CD4-positive, alpha-beta T cell treated with Interleukin-17A for 1 hour (primary cell): ENCODE data around the gene BASP1.
"Not testable (repeated sequence)": the region's sequence is repeated elsewhere in the genome, so short reads cannot be mapped to it uniquely, and the experiment has no call there.

ENCODE experiments used
- DNase-seq: peaks from one replicate; pipeline ENCODE4 v3.0.0-alpha.2; 2020

Gene BASP1

GRCh38 chr5:17257705-17258273 is 40.4 kb downstream of the BASP1 start:
- no peak for DNase-seq

DNA sequence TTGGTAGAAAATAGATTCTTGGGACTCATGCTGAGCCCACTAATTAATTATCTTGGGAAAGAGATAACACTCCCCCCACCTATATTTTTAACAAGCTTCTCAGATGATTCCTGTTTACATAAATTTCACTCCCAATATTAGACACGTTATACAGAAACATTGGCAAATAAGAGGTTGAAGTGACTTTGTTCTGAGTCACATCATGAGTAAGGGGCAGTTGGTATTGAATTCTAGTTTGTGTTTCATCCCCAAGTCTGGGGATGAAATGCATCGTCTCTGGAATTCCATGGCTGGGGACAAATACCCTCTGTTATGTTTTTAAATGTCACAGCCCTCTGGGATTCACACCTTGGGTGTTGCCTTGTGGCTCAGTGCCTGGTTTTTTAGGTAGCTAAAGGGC is 41.0 kb downstream of the BASP1 start:
- DNase-seq, result no peak

GRCh38 chr5:17259012-17259411 is 41.6 kb downstream of the BASP1 start:
- not testable (repeated sequence) for DNase-seq

- DNase-seq, result no peak
Observed at GRCh38 chr5:17259630-17260257, 42.3 kb downstream of the BASP1 start.

GRCh38 chr5:17260549-17260948 is 43.1 kb downstream of the BASP1 start:
- no peak for DNase-seq

DNA sequence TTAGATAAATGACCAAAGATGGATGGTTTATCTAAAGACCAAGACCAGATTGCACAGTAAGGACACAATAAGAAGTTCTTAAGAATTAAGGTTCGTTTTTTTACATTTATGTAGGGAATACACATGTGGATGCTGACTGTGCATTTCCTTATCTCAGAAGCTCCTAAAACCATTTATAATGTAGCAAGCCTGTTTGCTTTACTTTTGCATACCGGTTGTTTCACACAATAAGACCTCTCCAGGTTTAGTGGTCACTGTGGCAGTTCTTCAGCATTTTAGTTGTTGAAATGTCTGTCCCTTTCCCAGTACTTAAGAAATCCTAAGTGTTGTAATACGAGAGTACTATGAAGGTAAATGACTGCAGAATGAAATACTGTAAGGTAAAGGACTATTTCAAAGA is 43.6 kb downstream of the BASP1 start:
- DNase-seq, result no peak

GRCh38 chr5:17265041-17265440 is 47.6 kb downstream of the BASP1 start:
- no peak for DNase-seq

- no peak for DNase-seq
Observed at GRCh38 chr5:17267106-17267505, 49.7 kb downstream of the BASP1 start.

GRCh38 chr5:17269201-17269600 is 51.8 kb downstream of the BASP1 start:
- no peak for DNase-seq

DNA sequence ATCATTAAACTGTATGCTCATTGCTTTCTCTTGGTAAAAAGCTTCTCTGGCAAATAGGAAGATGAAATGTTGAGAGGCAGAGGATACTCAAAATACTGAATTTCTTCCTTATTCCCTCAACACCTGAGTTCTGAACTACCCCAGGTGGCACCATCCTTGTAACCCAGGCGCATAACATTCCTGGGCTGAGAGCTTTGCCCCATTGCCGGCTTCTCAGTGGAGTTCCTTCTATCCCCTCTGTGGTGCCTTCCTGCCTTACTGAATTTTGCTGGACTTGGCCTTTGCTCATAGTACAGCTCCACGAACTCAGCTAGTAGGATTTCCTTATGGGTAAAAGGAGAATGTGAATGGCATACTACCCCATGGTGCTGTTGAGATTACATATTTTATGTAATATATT is 54.7 kb downstream of the BASP1 start:
- no peak for DNase-seq

GRCh38 chr5:17275289-17276158 is 58.1 kb downstream of the BASP1 start:
- DNase-seq, result no peak

DNA sequence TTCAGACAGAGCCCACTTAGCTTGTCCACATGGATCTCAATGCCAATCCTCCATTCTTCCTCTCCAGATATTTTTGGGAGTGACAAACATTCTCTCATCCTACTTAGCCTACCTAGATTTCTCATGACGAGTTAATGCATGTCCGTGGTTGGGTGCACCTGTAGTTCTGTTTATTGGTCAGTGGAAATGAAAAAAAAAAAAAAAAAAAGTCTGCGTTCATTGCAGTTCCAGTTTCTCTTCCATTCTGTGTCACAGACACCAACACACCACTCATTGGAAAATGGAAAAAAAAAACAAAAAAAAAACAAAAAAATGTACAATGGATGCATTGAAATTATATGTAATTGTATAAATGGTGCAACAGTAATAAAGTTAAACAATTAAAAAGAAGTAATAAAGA is 59.0 kb downstream of the BASP1 start:
- DNase-seq, result no peak

DNA sequence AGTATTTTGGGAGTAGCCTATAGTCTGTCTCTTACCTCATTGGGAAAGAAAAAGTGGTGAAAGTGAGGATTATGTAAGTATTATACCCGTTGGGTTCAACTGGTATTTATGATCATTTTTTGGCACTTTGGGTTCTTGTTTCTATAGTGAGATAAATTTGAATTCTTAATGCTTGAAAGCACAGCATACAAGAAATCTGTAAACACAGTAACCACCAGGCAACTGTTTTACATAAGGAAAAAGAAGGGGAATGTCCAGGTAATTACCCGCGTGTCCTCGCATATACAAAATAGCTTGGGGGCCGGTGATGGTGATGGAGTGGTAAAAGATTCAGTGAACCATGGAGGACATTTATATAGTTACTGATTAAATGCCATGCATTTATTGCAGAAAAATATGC is 60.5 kb downstream of the BASP1 start:
- DNase-seq, result no peak

DNA sequence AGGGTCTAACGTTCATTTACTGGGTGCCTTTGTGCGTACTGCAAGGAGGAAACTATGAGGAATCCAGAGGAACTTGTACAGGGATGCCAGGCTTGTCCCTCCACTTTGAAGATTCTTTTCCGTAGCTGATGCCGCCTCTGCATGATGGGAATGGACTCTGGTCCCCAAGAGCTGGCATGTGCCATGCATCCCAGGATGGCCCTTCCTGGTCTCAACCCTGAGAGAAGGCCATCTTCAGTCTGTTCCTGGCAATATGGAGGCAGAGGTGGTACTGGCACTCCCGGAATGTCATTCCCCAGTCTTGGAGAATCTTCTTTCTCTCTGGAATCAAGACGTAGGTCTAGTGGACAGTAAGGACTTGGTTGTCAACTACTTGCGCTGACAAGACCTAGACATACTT is 61.5 kb downstream of the BASP1 start:
- DNase-seq, result no peak

DNA sequence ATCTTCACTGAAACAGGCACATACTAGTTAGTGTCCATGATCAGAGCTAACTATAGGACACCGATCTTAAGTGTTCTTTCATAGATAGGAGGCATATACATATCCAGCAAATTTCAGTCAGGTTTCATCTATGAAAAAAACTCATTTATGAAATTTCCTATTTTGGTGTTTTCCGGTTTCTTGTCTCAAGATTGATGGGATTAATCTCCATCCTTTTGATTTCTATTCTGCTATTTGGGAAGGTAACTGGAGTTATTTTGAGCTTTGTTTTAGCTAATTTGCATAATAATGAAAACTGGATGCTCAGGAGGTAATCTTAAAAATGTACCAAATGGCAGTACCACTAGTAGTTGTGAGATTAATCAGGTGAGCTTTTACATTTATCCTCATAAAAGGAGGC is 62.1 kb downstream of the BASP1 start:
- DNase-seq, result no peak

DNA sequence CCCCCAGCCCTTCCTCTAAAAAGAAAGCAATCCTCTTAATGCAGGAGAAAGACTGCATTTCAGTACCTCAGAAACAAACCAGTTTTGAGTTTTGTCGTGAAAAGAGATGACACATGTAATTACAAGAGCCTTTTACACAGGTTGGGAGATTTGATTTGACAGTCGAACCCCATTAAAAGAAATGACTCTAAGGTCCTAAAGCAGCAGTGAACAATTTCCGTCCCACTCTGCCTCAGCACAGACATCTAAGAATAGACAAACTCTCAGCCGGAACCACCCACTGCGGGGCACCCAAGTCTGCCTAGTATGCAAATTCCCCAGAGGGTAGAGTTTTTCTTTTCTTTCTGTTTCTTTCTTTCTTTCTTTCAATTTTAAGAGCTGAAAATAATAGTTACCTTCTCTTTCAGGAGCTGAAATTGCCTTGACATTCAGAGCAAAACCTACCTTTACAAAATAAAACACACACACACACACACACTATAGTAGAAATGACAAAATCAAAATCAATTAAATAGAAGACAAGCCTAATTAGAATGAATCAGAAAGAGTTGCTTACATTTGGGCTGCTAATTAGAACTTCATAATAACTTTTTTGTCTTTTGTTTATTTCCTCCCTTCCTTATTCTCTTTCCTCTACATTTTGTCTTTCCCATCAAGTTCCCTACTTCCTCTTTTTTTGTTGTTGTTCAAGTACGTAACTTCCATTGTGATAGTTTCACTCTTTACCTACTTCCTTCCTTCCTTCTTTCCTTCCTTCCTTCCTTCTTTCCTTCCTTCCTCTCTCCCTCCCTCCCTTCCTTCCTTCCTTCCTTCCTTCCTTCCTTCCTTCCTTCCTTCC is 65.1 kb downstream of the BASP1 start:
- DNase-seq, result no peak

DNA sequence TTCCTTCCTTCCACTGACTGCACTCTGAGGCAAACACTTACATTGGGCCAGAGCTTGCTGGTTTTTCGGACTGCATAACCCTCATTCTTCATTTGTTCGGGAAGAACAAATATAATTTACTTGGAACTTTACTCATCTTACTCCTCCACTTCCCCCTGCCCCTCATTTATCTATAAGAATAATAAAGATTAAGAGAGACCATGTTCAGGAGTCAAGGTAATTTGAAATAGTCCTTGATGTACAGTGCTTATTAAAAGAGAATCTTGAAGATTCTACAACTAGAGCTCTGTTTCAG is 65.6 kb downstream of the BASP1 start:
- no peak for DNase-seq

GRCh38 chr5:17287501-17288155 is 70.2 kb downstream of the BASP1 start:
- DNase-seq, result no peak

GRCh38 chr5:17288570-17288969 is 71.1 kb downstream of the BASP1 start:
- no peak for DNase-seq

DNA sequence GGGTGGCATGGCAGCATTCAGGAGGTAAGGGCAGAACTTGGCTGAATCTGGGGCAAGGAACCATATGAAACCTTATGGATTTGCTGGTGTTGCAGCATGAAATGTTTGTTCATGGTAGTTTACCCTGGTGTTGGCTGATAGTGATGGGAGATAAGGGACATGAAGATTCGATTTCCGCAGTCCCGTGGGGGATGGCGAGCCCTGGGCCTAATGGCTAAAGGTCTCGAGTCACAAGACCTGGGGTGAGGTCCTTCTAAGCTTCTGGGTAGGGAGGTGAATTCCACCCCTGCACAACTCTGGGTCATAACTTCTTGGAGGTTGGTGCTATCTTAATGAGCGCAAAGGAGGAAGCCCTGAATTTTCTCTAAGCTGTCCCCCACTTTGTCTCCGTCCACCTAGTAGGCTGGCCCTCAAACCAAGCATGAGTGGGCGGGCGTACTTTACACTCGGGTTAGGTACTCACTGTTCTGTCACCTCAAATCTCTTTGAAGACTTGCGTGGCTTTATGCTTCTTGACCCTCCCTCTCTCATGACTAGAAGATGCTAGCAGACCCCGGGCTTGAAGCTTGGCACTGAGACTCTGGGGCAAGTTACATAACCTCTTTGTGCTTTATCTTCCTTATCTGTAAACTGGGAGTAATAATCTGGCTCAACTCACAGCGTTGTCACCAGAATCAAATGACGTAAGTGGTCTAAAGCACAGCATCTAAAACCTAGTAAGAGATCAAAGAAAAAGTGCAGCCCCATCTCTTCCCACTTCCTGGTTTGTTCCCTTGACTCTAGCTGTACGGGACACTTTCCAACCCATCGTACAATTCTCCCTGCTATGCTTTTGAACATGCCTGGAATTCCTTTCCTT is 72.5 kb downstream of the BASP1 start:
- DNase-seq, result no peak

- DNase-seq, result no peak
Observed at GRCh38 chr5:17290540-17290974, 73.1 kb downstream of the BASP1 start.

GRCh38 chr5:17292434-17293015 is 75.1 kb downstream of the BASP1 start:
- no peak for DNase-seq
